IPS-15b (cell line): ENCODE data around the gene DCAF11.

Experiments used
- H3K27me3 ChIP-seq: one replicate; pipeline ENCODE4 v1.6.1; 2013; ENCODE audit warnings: low read length; ENCODE audit not compliant: control insufficient read depth, insufficient read depth
- H3K36me3 ChIP-seq: one replicate; pipeline ENCODE4 v1.6.1; 2013; ENCODE audit warnings: low read length; ENCODE audit not compliant: control insufficient read depth, insufficient read depth
- H3K4me1 ChIP-seq: one replicate; pipeline ENCODE4 v1.6.1; 2013; ENCODE audit warnings: mild to moderate bottlenecking, low read length; ENCODE audit not compliant: control insufficient read depth, insufficient read depth
- H3K4me3 ChIP-seq: one replicate; pipeline ENCODE4 v1.5.1; 2013; ENCODE audit warnings: low read depth, low read length
- H3K9ac ChIP-seq: one replicate; pipeline ENCODE4 v1.6.1; 2013; ENCODE audit warnings: low read depth, mild to moderate bottlenecking, low read length
- H3K9me3 ChIP-seq: one replicate; pipeline ENCODE4 v1.6.1; 2013; ENCODE audit warnings: mild to moderate bottlenecking, low read length; ENCODE audit not compliant: control insufficient read depth, insufficient read depth

The DCAF11 gene

DNA sequence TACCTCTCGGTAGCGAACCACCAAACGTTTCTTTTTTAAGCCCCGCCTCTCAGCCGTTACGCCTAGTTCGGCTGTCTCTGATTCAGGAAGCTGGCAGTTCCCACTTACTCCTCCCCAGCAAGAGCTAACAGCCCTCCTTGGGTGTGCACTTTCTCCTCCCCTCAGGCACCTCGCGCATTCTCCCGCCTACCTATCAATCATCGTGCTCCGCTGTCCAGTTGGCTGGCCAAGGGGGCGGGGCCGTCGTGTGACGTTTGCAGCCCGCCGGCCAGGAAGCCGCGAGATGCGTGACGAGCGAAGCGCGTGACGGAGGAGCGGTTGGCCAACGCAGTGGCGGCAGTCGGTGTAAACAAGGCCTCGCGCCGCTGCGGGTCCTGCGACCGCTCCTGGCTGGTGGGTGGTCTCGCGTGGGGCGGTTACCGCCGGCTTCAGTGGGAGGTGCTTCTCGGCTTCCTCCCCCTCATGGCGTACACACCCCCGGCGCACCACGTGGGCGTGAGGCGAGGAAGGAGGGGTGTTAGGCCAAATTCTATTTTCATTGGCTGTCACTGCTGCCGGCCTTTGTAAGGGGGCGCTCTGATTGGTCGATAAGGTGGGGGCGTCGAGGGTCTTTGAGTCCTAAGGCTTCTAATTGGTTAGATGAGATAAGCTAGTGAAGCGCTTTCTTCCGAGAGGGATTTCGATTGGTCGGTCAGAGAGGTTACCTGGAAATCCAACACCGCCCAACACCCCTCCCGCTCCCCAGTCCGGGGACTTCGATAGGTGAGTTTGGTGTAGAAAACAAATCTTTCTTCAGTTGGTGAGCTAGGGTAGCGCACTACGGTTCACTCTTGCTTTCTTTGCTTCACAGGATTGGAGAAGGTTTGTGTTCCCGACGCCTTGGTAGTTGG is at the start of gene DCAF11, which contains the start of gene NRL:
Gene DCAF11 (plus strand): TSS at position 246 of the 890 bp plus-strand sequence. CDS start 818 bp downstream, outside the sequence.
Gene NRL (minus strand): TSS at position 418 of the 890 bp plus-strand sequence. CDS start 32,101 bp downstream, outside the sequence.
- Histone ChIP-seq H3K4me3 (peak within 1 kb of the TSS; percentile 93), H3K9me3 (no peaks in the 10 kb centered on the region), H3K36me3 (peaks cover 22% of the 10 kb centered on the region), H3K9ac (peak within 1 kb of the TSS; percentile 74), H3K4me1 (peaks cover 3% of the 10 kb centered on the region), H3K27me3 (no peaks in the 10 kb centered on the region)

DNA sequence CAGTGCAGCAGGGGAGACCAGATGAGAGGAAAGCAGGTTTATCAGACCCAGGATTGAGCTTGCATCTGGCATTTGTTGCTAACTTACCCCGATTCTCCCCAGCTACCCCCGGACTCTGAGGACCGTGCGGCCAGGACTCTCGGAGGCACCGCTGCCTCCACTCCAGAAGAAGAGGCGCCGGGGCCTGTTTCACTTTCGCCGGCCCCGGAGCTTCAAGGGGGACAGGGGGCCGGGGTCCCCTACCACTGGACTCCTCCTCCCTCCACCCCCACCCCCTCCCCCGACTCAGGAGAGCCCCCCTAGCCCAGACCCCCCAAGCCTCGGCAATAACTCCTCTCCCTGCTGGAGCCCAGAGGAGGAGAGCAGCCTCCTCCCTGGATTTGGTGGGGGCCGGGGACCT is 49.7 kb upstream of the DCAF11 start:
- Histone ChIP-seq H3K9me3 (no peaks in the 10 kb centered on the region), H3K4me1 (no peaks in the 10 kb centered on the region), H3K4me3 (no peak overlapping the region), H3K27me3 (no peaks in the 10 kb centered on the region), H3K9ac (no peak overlapping the region), H3K36me3 (no peaks in the 10 kb centered on the region)

GRCh38 chr14:24065408-24065807 is 49.2 kb upstream of the DCAF11 start:
- Histone ChIP-seq H3K4me3 (no peak overlapping the region), H3K9me3 (no peaks in the 10 kb centered on the region), H3K27me3 (no peaks in the 10 kb centered on the region), H3K9ac (no peak overlapping the region), H3K36me3 (no peaks in the 10 kb centered on the region), H3K4me1 (no peaks in the 10 kb centered on the region)

DNA sequence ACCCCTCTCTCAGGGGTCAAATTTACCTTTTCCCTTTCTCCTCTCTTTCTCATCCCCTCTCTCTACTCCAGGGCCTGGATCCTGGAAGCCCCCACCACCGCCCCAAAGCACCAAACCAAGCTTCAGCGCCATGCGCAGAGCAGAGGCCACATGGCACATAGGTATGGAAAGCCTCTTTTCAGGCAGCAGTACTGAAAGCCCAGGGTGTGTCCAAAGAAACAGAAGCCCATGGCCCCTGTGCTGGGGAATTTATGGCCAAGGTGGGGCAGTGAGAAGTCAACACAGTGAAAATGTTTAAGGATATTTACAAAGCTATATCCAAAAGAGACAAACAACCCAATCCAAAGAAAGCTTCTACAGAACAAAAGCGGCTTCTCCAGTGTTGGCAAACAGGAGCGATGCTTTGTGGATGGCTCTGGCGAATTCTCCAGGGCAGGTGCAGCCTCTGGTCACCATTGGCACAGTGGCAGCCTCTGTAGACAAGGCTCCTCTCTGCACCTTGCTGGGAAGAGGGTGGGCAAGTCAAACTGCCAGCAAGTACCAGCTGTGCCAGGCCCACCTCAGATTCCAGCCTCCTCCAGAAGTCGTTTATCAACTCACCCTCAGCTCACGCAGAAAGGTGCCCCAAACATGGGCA is 48.0 kb upstream of the DCAF11 start:
- H3K36me3 ChIP-seq, result no peaks in the 10 kb centered on the region
- no peak overlapping the region for H3K9ac ChIP-seq
- no peak overlapping the region for H3K4me3 ChIP-seq
- no peaks in the 10 kb centered on the region for H3K27me3 ChIP-seq
- no peaks in the 10 kb centered on the region for H3K9me3 ChIP-seq
- no peaks in the 10 kb centered on the region for H3K4me1 ChIP-seq

DNA sequence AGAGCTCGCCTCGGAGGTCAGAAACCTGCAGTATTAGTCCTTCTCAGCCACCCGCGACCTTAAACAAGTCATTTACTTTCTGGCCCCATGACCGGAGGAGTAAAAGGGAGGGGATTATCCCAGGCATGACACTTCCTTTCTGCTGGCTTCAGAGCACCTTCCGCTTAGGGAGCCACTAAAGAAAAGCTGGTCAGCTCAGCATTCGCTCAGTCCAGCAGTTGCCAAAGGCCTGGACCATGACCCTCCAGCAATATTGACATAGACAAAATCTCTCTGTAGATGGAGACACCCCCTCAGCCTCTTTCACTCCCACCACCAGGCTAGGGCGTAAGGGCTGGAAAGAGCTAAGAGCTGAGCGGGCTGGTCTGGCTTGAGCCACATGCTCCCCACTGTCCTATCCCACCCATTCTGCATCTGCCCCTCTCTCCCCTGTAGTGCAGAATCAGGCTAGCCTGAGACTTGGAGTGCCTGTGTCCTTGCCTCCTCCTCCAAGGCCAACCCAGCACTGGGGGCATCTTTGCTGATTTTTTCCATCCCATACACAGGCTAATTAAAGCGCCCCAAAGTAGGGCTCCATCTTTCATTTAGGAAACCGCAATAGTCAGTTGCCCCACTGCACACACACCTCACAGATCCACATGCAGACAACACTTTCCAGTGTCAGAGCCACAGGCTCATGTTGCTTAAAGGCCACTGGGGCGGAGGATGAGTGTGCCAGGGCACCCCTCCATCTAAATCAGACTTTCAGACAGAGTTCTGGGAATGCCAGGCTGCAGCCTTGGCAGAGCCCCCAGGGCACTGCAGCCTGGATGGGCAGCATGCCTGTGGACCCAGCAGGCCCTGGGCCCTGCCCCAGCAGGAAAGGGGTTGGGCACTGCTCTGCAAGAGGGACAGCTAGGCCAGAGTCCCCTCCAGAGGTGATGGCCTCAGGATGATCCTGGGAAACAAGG is 47.2 kb upstream of the DCAF11 start:
- H3K4me3 ChIP-seq, result no peak overlapping the region
- H3K9me3 ChIP-seq, result no peaks in the 10 kb centered on the region
- no peak overlapping the region for H3K9ac ChIP-seq
- no peaks in the 10 kb centered on the region for H3K4me1 ChIP-seq
- H3K36me3 ChIP-seq, result no peaks in the 10 kb centered on the region
- no peaks in the 10 kb centered on the region for H3K27me3 ChIP-seq

DNA sequence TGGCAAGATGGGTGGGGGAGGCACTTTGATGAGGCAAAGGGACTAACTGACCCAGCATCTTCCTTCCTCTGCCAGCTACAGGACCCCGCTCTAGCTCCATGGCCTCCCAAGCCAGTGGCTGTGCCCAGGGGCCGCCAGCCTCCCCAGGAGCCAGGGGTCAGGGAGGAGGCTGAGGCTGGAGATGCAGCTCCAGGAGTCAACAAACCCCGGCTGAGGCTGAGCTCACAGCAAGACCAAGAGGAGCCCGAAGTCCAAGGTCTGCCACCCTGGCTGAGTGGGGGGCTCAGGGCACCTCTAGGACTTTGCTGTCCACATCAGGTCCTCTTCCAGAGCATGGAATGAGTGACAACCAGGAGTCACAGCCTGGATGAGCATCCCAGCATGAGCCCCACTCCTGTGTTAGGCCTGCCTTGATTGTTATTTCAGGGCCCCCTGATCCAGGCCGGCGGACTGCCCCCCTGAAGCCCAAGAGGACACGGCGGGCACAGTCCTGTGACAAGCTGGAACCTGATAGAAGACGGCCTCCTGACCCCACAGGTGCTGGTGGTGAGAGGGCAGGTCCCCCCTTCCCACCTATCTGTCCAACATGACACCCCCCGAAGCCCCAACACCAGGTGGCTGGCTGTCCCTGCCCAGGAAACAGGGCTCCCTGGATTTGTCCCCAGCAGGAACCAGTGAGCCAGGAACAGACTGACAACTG is 45.7 kb upstream of the DCAF11 start:
- no peak overlapping the region for H3K9ac ChIP-seq
- no peaks in the 10 kb centered on the region for H3K9me3 ChIP-seq
- no peak overlapping the region for H3K4me3 ChIP-seq
- no peaks in the 10 kb centered on the region for H3K4me1 ChIP-seq
- no peaks in the 10 kb centered on the region for H3K36me3 ChIP-seq
- no peaks in the 10 kb centered on the region for H3K27me3 ChIP-seq

- Histone ChIP-seq H3K9ac (no peak overlapping the region), H3K4me3 (no peak overlapping the region), H3K9me3 (no peaks in the 10 kb centered on the region), H3K27me3 (no peaks in the 10 kb centered on the region), H3K4me1 (no peaks in the 10 kb centered on the region), H3K36me3 (no peaks in the 10 kb centered on the region)
These were observed 45.2 kb upstream of the DCAF11 start for GRCh38 chr14:24069411-24069735.

GRCh38 chr14:24070285-24071143 is 44.1 kb upstream of the DCAF11 start:
- no peaks in the 10 kb centered on the region for H3K9me3 ChIP-seq
- H3K27me3 ChIP-seq, result no peaks in the 10 kb centered on the region
- no peak overlapping the region for H3K4me3 ChIP-seq
- no peak overlapping the region for H3K9ac ChIP-seq
- H3K4me1 ChIP-seq, result no peaks in the 10 kb centered on the region
- H3K36me3 ChIP-seq, result no peaks in the 10 kb centered on the region

- H3K4me1 ChIP-seq, result no peaks in the 10 kb centered on the region
- H3K27me3 ChIP-seq, result no peaks in the 10 kb centered on the region
- no peak within 1 kb of the TSS for H3K9ac ChIP-seq
These were observed 43.4 kb upstream of the DCAF11 start, which contains the start of gene CPNE6 for GRCh38 chr14:24071144-24071697. Gene CPNE6 (plus strand): TSS chr14:24071562. CDS start chr14:24072937, 1,375 bp downstream.

GRCh38 chr14:24071836-24072430 is 42.6 kb upstream of the DCAF11 start:
- peaks cover 2% of the 10 kb centered on the region for H3K36me3 ChIP-seq
- no peak overlapping the region for H3K4me3 ChIP-seq
- no peaks in the 10 kb centered on the region for H3K4me1 ChIP-seq
- H3K9me3 ChIP-seq, result no peaks in the 10 kb centered on the region
- no peak overlapping the region for H3K9ac ChIP-seq
- H3K27me3 ChIP-seq, result no peaks in the 10 kb centered on the region

More at GRCh38 chr14:24071144-24071697, 43.4 kb upstream of the DCAF11 start, which contains the start of gene CPNE6:
- H3K9me3 ChIP-seq, result no peaks in the 10 kb centered on the region
- H3K36me3 ChIP-seq, result peaks cover 2% of the 10 kb centered on the region
- no peak within 1 kb of the TSS for H3K4me3 ChIP-seq
